Dendritic cell treated with granulocyte-macrophage colony-stimulating factor and Interleukin-4, amounts not matched to agents 40 ng/mL and 50 ng/mL, for 4 days (primary cell): Measurements from ENCODE around the gene GPR65.
A peak's percentile ranks its signal among the peaks of the same experiment; 100 is the strongest.

Experiments
- H3K27ac Mint-ChIP-seq: one replicate; pipeline ENCODE4 v1.8.0; 2022; ENCODE audit warnings: mild to moderate bottlenecking, mixed read lengths
- H3K27me3 Mint-ChIP-seq: one replicate; pipeline ENCODE4 v1.8.0; 2022; ENCODE audit warnings: mild to moderate bottlenecking, mixed read lengths
- H3K36me3 Mint-ChIP-seq: one replicate; pipeline ENCODE4 v1.8.0; 2022; ENCODE audit warnings: low read depth, mixed read lengths
- H3K4me1 Mint-ChIP-seq: one replicate; pipeline ENCODE4 v1.8.0; 2022; ENCODE audit warnings: low read depth, mixed read lengths
- H3K4me3 Mint-ChIP-seq: one replicate; pipeline ENCODE4 v1.8.0; 2022; ENCODE audit warnings: mild to moderate bottlenecking, moderate library complexity, mixed read lengths
- H3K9me3 Mint-ChIP-seq: one replicate; pipeline ENCODE4 v1.8.0; 2022; ENCODE audit warnings: mixed read lengths
- intact Hi-C: fragments of 100-400 bp; cut with micrococcal nuclease; formaldehyde crosslinking; loops from one replicate; pipeline ENCODE4 v1.15.0; 2022

Gene GPR65

DNA sequence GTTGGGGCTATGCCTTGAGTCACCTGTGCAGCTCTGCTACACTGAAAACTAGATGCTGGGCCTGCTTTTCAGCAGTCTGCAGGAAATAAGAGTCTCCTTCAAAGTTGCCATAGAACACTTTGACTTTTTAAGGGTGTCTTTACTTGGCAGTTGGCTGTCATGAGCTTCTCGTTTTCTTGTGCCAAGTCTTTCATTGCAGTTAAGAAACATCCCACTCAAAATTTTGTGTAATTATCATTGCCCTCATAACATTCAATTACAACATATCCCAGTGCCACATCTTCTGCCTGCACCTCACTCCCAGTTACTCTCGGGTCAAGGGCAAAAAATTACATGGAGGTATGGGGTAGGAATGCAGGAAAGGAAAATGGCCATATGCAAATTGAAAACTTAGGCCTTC lies 29.1 kb downstream of the GPR65 start:
- no peak overlapping the region for H3K27ac Mint-ChIP-seq
- H3K4me3 Mint-ChIP-seq, result no peak overlapping the region
- H3K36me3 Mint-ChIP-seq, result no peaks in the 10 kb centered on the region
- H3K9me3 Mint-ChIP-seq, result no peaks in the 10 kb centered on the region
- intact Hi-C loops, result no loop called here
- H3K27me3 Mint-ChIP-seq, result peaks cover 14% of the 10 kb centered on the region
- peaks cover 31% of the 10 kb centered on the region for H3K4me1 Mint-ChIP-seq

DNA sequence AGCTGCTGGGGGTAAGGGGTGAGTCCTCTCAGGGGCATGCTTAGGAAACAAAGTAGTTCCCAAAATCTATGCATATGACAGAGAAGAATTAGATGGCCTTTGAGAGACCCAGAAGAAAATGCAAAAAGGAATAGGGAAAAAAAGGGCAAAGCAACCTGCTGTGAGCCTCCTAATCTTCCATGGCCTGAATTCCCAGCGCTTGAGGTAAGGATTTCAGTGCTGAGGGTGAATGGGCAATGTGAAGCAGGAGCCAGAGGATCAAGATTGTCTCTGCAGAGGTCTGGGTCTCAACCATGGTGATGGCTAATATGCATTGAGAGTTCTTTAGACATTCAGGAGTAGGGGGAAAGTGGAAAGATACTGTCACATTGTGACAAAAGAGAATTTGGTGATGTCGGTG lies 31.5 kb downstream of the GPR65 start:
- Mint-ChIP-seq H3K4me1 (peaks cover 21% of the 10 kb centered on the region), H3K27me3 (peaks cover 14% of the 10 kb centered on the region), H3K9me3 (no peaks in the 10 kb centered on the region), H3K36me3 (no peaks in the 10 kb centered on the region), H3K27ac (no peak overlapping the region), H3K4me3 (no peak overlapping the region)
- intact Hi-C loops, result no loop called here

DNA sequence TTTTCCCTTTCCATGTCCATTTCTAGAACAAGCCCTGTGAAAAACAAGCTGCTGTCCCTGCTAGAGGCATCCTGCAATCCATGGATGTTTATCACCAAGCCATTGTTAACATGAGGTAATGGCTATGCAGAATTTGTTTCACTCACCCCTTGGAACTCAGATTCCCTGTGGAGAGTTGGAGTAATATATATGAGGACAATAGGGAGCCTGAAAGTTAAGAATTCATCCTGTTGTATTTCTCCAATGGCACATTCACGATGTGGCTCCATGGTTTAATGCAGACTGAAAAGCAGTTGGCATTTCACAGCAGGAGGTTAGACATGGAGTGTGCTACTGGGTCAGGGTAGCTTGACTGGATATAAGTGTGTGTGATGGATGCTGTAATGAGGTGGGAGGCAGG lies 32.4 kb downstream of the GPR65 start:
- peaks cover 14% of the 10 kb centered on the region for H3K27me3 Mint-ChIP-seq
- H3K36me3 Mint-ChIP-seq, result no peaks in the 10 kb centered on the region
- H3K4me3 Mint-ChIP-seq, result no peak overlapping the region
- intact Hi-C loops, result no loop called here
- H3K9me3 Mint-ChIP-seq, result no peaks in the 10 kb centered on the region
- H3K27ac Mint-ChIP-seq, result no peak overlapping the region
- peaks cover 21% of the 10 kb centered on the region for H3K4me1 Mint-ChIP-seq

DNA sequence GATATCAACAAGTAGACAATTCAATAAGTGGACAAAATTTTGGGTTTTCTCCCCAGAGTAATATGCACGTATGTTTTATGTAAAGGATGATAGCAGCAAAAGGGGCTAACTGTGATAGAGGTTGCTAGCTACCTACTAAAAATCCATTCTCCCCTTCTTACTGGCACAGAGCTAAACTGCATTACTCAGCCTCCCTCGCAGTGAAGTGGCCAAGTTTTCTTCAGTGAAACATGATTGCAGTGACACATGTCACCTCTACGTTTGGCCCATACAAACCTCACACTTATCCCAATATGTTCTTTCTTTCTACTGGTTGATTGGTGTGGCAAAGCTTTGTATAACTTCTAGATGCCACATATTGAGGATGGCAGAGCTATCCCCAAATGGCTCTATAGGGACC lies 34.3 kb downstream of the GPR65 start:
- Mint-ChIP-seq H3K4me3 (no peak overlapping the region), H3K36me3 (no peaks in the 10 kb centered on the region), H3K27ac (no peak overlapping the region), H3K27me3 (peaks cover 14% of the 10 kb centered on the region), H3K9me3 (no peaks in the 10 kb centered on the region), H3K4me1 (peaks cover 16% of the 10 kb centered on the region)
- intact Hi-C loops, result no loop called here

DNA sequence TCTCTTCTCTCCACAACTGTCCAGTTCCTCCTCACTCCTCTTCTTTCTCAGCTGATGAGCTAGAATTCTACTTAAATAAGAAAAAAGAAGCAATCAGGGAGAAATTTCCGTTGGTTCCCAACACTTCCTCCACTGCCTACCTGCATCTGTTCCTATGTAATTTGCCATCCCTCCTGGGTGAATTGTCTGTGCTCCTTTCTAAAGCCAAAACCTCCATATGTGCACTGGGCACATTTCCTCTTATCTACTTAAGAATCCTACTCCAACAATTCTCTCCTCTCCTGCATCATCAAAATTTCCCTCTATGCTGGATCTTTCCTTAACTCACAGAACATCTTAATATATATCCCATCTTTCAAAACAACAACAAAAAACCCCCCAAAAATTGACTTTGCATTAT lies 35.2 kb downstream of the GPR65 start:
- Mint-ChIP-seq H3K36me3 (no peaks in the 10 kb centered on the region), H3K9me3 (no peaks in the 10 kb centered on the region), H3K4me1 (peaks cover 16% of the 10 kb centered on the region), H3K4me3 (no peak overlapping the region), H3K27ac (no peak overlapping the region), H3K27me3 (peaks cover 14% of the 10 kb centered on the region)
- intact Hi-C loops, result loop anchor here (5.0 to 10.0 kb wide), 2 partner anchors 37 to 45 kb away; partner anchors contain the start of gene GALC

DNA sequence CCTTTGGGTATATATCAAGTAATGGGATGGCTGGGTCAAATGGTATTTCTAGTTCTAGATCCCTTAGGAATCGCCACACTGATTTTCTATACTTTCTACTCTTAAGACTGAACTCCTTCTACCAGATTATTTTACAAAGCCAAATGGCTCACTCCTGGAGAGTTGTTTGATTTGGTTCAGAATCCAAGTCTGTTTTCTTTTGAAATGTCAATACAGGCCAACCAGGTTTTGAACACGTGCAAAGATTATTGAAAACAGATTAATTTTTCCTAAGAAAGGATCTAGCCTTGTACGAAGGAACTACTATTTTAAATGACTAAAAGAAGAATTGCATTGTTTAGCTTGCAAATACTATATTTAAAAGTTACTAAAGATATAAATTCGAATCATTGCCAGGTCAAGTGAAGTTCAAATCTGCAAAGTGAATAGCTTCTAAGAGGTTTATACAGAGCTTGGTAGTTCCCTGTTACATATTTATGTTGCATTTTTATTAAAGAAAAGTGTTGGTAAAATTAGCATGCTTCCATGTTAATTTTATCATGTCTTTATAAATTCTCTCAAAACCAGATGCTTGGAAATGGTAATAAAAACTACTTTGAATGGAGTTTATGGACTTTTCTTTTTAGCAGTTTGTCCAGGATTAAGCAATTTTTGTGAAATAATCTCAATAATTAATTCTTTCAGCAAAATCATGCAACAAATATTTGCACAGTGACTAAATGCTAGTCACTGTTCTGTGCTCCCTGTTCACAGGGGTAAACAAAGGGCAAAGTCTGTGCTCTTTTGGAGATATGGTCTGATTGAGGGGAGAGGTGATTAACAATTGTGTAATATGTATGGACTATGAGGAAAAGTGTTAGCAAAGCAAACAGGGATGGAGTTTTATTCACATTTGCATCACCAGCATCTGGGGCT lies 38.9 kb downstream of the GPR65 start:
- no peak overlapping the region for H3K4me3 Mint-ChIP-seq
- no peak overlapping the region for H3K27ac Mint-ChIP-seq
- H3K4me1 Mint-ChIP-seq, result peaks cover 48% of the 10 kb centered on the region
- H3K27me3 Mint-ChIP-seq, result no peaks in the 10 kb centered on the region
- intact Hi-C loops, result loop anchor here (5.0 to 10.0 kb wide), 2 partner anchors 34 to 49 kb away; partner anchors contain the start of gene GALC
- H3K36me3 Mint-ChIP-seq, result peaks cover 6% of the 10 kb centered on the region
- H3K9me3 Mint-ChIP-seq, result no peaks in the 10 kb centered on the region

DNA sequence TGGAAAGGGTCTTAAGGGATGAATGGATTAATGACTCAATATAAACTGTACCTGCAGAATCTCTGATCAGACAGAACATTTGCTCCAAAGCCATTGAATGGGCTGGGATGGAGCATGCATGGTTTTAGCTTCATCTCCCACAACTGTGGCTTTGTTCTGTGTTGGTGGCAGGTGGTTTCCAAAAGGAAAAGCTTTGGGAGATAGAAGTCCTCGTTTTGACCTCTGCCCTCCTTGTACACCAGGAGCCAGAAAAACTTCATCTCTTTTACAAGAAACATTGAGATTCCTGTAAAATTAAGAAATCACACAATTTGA lies 39.5 kb downstream of the GPR65 start:
- no peak overlapping the region for H3K4me3 Mint-ChIP-seq
- intact Hi-C loops, result loop anchor here (5.0 to 10.0 kb wide), 2 partner anchors 33 to 50 kb away; partner anchors contain the start of gene GALC
- no peaks in the 10 kb centered on the region for H3K27me3 Mint-ChIP-seq
- no peak overlapping the region for H3K27ac Mint-ChIP-seq
- no peaks in the 10 kb centered on the region for H3K9me3 Mint-ChIP-seq
- peaks cover 54% of the 10 kb centered on the region for H3K4me1 Mint-ChIP-seq
- peaks cover 6% of the 10 kb centered on the region for H3K36me3 Mint-ChIP-seq

DNA sequence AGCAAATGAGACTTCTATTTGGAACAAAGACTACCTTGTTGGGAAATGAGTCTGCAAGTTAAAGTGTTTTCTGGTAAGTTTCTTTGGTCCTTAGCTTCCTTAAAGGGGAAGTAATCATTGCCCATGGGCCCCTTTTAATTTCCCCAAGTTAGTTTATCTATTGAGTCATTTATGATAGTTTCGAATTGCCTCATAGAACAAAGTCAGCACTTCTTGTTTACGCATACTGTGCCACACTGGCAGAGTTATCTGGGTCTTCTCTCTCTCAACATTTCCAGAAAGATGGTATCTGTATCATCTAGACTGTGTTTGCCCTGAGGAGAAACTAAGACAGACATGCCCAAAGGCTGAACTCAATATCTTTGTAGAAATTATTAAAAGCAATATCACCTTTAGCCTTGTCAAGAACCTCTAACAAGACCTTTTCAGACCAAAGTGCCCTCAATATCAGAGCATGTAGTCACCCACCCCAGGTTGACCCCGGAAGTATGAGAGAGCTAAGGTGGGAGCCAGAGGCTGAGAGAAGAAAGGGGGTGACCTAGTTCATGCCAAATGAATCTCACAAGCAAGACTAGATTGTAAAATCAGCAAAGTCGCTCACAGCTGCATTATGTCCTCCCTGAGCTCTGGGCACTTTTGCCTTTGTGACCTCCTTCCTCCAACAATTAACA lies 40.0 kb downstream of the GPR65 start:
- Mint-ChIP-seq H3K27ac (peak overlapping the region; percentile 80), H3K27me3 (no peaks in the 10 kb centered on the region), H3K4me1 (peaks cover 56% of the 10 kb centered on the region), H3K36me3 (peaks cover 6% of the 10 kb centered on the region), H3K4me3 (peak overlapping the region; percentile 35), H3K9me3 (no peaks in the 10 kb centered on the region)
- intact Hi-C loops, result loop anchor here (5.0 to 10.0 kb wide), 3 partner anchors 32 to 50 kb away; partner anchors contain the start of gene GALC

DNA sequence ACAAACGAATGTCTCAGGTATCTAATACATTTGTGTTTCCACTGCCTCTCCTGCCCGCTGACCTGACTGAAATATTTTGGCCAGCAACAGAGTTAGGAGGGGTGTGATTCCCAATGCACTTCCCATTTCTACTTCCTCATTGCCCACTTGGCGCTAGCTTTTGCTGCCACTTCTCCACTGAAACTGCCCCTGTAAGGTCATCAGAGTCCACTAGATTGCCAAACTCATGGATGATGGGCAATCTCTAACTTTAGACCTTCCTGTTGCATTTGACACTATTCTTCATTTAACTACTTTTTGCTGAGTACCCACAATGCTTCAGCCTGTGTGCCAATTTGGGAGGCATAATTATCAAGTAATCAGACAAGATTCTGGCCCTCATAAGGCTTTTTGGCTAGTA lies 40.8 kb downstream of the GPR65 start:
- intact Hi-C loops, result loop anchor here (5.0 to 10.0 kb wide), 2 partner anchors 33 to 51 kb away; partner anchors contain the start of gene GALC
- peaks cover 60% of the 10 kb centered on the region for H3K4me1 Mint-ChIP-seq
- H3K27me3 Mint-ChIP-seq, result no peaks in the 10 kb centered on the region
- H3K27ac Mint-ChIP-seq, result peak overlapping the region; percentile 80
- peak overlapping the region; percentile 43 for H3K4me3 Mint-ChIP-seq
- peaks cover 6% of the 10 kb centered on the region for H3K36me3 Mint-ChIP-seq
- no peaks in the 10 kb centered on the region for H3K9me3 Mint-ChIP-seq

DNA sequence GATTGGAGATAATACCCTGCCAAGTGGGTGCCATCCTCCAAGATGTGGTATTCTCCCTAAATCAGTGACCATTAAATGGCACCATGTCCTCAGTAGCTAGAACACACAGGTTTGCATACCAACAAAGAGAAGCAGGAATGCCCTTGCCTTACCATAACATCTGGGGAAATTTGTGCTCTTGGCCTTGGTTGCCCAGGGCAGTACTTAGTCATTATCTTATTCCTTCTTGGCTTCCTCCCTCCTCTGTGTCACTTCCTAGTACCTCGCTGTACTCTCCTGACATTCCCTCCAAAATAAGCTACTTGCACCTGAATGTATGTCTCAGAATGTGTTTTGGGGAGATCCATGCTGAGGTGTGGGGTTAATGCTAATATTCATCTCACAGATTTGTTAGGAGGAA lies 43.4 kb downstream of the GPR65 start:
- H3K4me1 Mint-ChIP-seq, result peaks cover 60% of the 10 kb centered on the region
- intact Hi-C loops, result loop anchor here (5.0 to 10.0 kb wide), 2 partner anchors 36 to 54 kb away; partner anchors contain the start of gene GALC
- H3K4me3 Mint-ChIP-seq, result no peak overlapping the region
- peak overlapping the region; percentile 79 for H3K27ac Mint-ChIP-seq
- H3K36me3 Mint-ChIP-seq, result peaks cover 11% of the 10 kb centered on the region
- H3K9me3 Mint-ChIP-seq, result peaks cover 10% of the 10 kb centered on the region
- no peaks in the 10 kb centered on the region for H3K27me3 Mint-ChIP-seq

DNA sequence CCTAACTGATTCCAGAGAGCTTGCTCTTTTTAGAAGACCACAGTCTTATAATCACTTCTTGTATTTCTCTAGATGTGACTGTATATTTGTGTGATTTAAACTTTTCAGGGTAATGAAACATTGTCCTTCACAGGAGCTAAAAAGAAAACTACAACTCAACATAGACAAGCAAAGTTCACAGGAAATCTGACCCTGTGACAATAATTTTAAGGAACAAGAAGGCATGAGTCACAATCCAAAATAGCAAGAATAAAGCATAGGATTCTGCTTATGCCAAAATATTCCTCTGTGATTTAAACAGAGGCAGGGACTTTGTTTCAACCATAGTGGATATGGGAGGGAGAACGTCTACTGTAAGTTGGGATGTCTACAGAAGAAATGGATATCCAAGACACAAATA lies 44.3 kb downstream of the GPR65 start:
- Mint-ChIP-seq H3K4me1 (peaks cover 55% of the 10 kb centered on the region), H3K36me3 (peaks cover 11% of the 10 kb centered on the region), H3K27me3 (no peaks in the 10 kb centered on the region), H3K9me3 (peaks cover 18% of the 10 kb centered on the region), H3K27ac (peak overlapping the region; percentile 79), H3K4me3 (no peak overlapping the region)
- intact Hi-C loops, result loop anchor here (5.0 to 10.0 kb wide), 2 partner anchors 37 to 54 kb away; partner anchors contain the start of gene GALC

DNA sequence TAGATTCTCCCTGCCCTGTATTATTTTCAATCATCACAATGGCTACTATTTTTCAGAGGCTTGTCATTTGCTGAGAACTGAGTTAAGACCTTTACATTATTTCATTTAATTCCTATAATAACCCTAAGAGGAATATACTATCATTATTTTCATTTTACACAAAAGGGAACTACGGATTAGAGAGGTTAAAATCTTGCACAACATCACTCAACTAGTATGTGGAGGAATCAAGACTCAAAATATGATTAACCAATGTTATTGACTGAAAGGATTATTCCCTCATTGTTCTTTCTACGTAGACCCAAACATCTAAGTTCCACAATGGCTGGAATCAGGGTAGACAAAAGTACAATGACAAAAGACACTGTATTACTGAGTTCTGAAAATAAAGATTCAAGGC lies 45.0 kb downstream of the GPR65 start:
- peaks cover 50% of the 10 kb centered on the region for H3K4me1 Mint-ChIP-seq
- H3K27me3 Mint-ChIP-seq, result peaks cover 3% of the 10 kb centered on the region
- intact Hi-C loops, result loop anchor here (5.0 to 10.0 kb wide), 2 partner anchors 38 to 55 kb away; partner anchors contain the start of gene GALC
- H3K4me3 Mint-ChIP-seq, result no peak overlapping the region
- H3K9me3 Mint-ChIP-seq, result peaks cover 18% of the 10 kb centered on the region
- peaks cover 11% of the 10 kb centered on the region for H3K36me3 Mint-ChIP-seq
- H3K27ac Mint-ChIP-seq, result peak overlapping the region; percentile 79

DNA sequence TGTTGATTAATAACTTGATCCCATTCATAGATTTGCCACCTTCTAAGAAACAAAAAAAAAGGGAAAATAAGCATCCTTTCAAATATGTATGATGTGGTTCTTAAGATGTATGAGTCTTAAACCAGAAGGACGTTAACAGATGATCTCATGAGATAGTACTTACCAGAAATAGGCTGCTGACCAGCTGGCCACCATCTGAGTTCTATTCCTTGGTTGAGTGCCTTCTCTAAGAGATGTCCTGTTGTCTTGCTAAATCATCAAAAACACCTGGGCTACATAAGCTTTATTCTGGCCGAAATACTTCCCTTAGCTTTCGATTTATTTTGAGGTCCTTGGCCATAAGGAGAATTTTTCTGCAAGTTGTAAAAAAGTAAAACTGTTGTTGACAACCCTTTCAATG lies 55.6 kb downstream of the GPR65 start:
- Mint-ChIP-seq H3K36me3 (no peaks in the 10 kb centered on the region), H3K4me3 (no peak overlapping the region), H3K4me1 (no peaks in the 10 kb centered on the region), H3K9me3 (peaks cover 9% of the 10 kb centered on the region), H3K27me3 (peaks cover 29% of the 10 kb centered on the region), H3K27ac (no peak overlapping the region)
- intact Hi-C loops, result no loop called here

DNA sequence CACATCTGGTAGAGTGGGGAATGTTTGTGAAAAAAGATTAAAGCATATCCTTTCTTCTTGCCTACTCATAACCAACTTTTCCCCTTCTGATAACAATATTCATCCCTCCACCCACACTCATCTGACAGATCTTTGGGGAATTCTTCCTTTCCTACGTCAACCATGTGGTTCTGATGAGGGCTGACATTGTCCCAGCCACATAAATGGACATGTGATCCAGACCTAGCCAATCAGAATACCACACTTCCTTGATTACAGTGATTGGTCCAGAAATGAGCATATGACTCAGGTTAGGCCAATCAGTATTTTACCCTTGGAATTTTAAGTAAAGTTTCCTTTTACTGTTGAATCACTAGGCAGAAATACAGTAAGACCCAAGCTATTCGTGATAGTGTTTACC lies 58.9 kb downstream of the GPR65 start:
- no peak overlapping the region for H3K27ac Mint-ChIP-seq
- no peaks in the 10 kb centered on the region for H3K36me3 Mint-ChIP-seq
- H3K27me3 Mint-ChIP-seq, result peaks cover 21% of the 10 kb centered on the region
- H3K4me1 Mint-ChIP-seq, result no peaks in the 10 kb centered on the region
- peaks cover 10% of the 10 kb centered on the region for H3K9me3 Mint-ChIP-seq
- no peak overlapping the region for H3K4me3 Mint-ChIP-seq
- intact Hi-C loops, result no loop called here
